HEK293 (cell line): ENCODE measurements around the gene PUM1.
"Not testable (repeated sequence)": the region's sequence is repeated elsewhere in the genome, so short reads cannot be mapped to it uniquely, and the experiment has no call there.

Experiments
- CTCF ChIA-PET: fragments of 350-600 bp; formaldehyde crosslinking; extraction: SDS; loops from one replicate; lab custom pipeline; 2021; ENCODE audit warnings: antibody characterized with exemption; lab: Yijun Ruan, JAX
- POLR2A ChIA-PET: fragments of 300-600 bp; formaldehyde crosslinking; extraction: SDS; loops from one replicate; lab custom pipeline; 2020; ENCODE audit warnings: antibody characterized with exemption, inconsistent platforms; lab: Yijun Ruan, JAX
- H3K27ac ChIP-seq: fragments of 200-500 bp; sonication (Bioruptor generic); 2 replicates; pipeline ENCODE4 v1.5.1; 2014; ENCODE audit warnings: low read depth, low read length, control low read depth, inconsistent platforms; ENCODE audit errors: extremely low read depth
- H3K36me3 ChIP-seq, 2 experiments: fragments of 200-500 bp in 1 of 2; sonication (Bioruptor generic) in 1 of 2; 1 replicate in 1 of 2; 2 replicates in 1 of 2; pipeline ENCODE4 v1.5.1; 2014 to 2017; ENCODE audit warnings: inconsistent platforms in 2 of 2, low read length in 2 of 2; ENCODE audit not compliant: control insufficient read depth in 2 of 2, insufficient read depth in 1 of 2
- H3K4me1 ChIP-seq: fragments of 200-500 bp; sonication (Bioruptor generic); 2 replicates; pipeline ENCODE4 v1.5.1; 2014; ENCODE audit warnings: mild to moderate bottlenecking, low read length, inconsistent platforms; ENCODE audit not compliant: control insufficient read depth, insufficient read depth
- H3K4me3 ChIP-seq: 2 replicates; pipeline ENCODE4 v1.5.1; 2011; ENCODE audit warnings: low read depth, mild to moderate bottlenecking, control low read depth, low read length, moderate library complexity
- H3K9me3 ChIP-seq: fragments of 200-500 bp; sonication (Bioruptor generic); 2 replicates; pipeline ENCODE4 v1.5.1; 2014; ENCODE audit warnings: low read depth, low read length, inconsistent platforms; ENCODE audit not compliant: control insufficient read depth, insufficient read depth
- AEBP2 ChIP-seq: fragments of 450-650 bp; formaldehyde crosslinking; IDR thresholded peaks from 2 replicates; pipeline ENCODE4 v1.5.1; 2016; ENCODE audit warnings: missing biosample characterization, missing genetic modification characterization, borderline replicate concordance
- BCL11A ChIP-seq: fragments of 450-650 bp; formaldehyde crosslinking; IDR thresholded peaks from 2 replicates; pipeline ENCODE4 v1.5.1; 2016; ENCODE audit warnings: low read depth, missing biosample characterization, missing genetic modification characterization
- FEZF1 ChIP-seq: fragments of 450-650 bp; formaldehyde crosslinking; IDR thresholded peaks from 2 replicates; pipeline ENCODE4 v1.5.1; 2016; ENCODE audit warnings: missing biosample characterization, missing genetic modification characterization
- MEIS1 ChIP-seq: sonication (generic); formaldehyde crosslinking; IDR thresholded peaks from 2 replicates; pipeline ENCODE4 v1.8.1; 2022; ENCODE audit warnings: missing genetic modification reagents, mild to moderate bottlenecking, borderline replicate concordance
- SCRT1 ChIP-seq: fragments of 450-650 bp; formaldehyde crosslinking; IDR thresholded peaks from 2 replicates; pipeline ENCODE4 v1.5.1; 2016; ENCODE audit warnings: missing biosample characterization, missing genetic modification characterization, borderline replicate concordance
- TSHZ1 ChIP-seq: fragments of 450-650 bp; formaldehyde crosslinking; IDR thresholded peaks from 2 replicates; pipeline ENCODE4 v1.5.1; 2016; ENCODE audit warnings: missing biosample characterization, missing genetic modification characterization, borderline replicate concordance
- ZBTB26 ChIP-seq: fragments of 450-650 bp; formaldehyde crosslinking; optimal IDR thresholded peaks from 2 replicates; pipeline ENCODE3; 2016; ENCODE audit warnings: missing biosample characterization, mild to moderate bottlenecking, missing genetic modification characterization
- ZFP69B ChIP-seq: fragments of 450-650 bp; formaldehyde crosslinking; IDR thresholded peaks from 2 replicates; pipeline ENCODE4 v1.5.1; 2016; ENCODE audit warnings: missing biosample characterization, missing genetic modification characterization
- ZNF121 ChIP-seq: fragments of 450-650 bp; formaldehyde crosslinking; IDR thresholded peaks from 2 replicates; pipeline ENCODE4 v1.5.1; 2016; ENCODE audit warnings: missing biosample characterization, missing genetic modification characterization
- ZNF26 ChIP-seq: fragments of 450-650 bp; formaldehyde crosslinking; IDR thresholded peaks from 2 replicates; pipeline ENCODE4 v1.5.1; 2016; ENCODE audit warnings: missing biosample characterization, missing genetic modification characterization
- ZNF335 ChIP-seq: fragments of 450-650 bp; formaldehyde crosslinking; conservative IDR thresholded peaks from 2 replicates; pipeline ENCODE4 v1.5.1; 2016; ENCODE audit warnings: missing biosample characterization, missing genetic modification characterization
- ZNF544 ChIP-seq: fragments of 450-650 bp; formaldehyde crosslinking; IDR thresholded peaks from 2 replicates; pipeline ENCODE4 v1.5.0; 2017; ENCODE audit warnings: missing biosample characterization, missing genetic modification characterization
- ZNF664 ChIP-seq: fragments of 450-650 bp; formaldehyde crosslinking; IDR thresholded peaks from 2 replicates; pipeline ENCODE4 v1.5.1; 2016; ENCODE audit warnings: missing biosample characterization, missing genetic modification characterization
- ZNF692 ChIP-seq: fragments of 450-650 bp; formaldehyde crosslinking; IDR thresholded peaks from 2 replicates; pipeline ENCODE4 v1.5.1; 2016; ENCODE audit warnings: missing biosample characterization, missing genetic modification characterization
- ZNF704 ChIP-seq: fragments of 450-650 bp; formaldehyde crosslinking; IDR thresholded peaks from 2 replicates; pipeline ENCODE4 v1.5.1; 2016; ENCODE audit warnings: missing biosample characterization, missing genetic modification characterization
- ZNF776 ChIP-seq: fragments of 450-650 bp; formaldehyde crosslinking; IDR thresholded peaks from 2 replicates; pipeline ENCODE4 v1.5.0; 2017; ENCODE audit warnings: missing biosample characterization, missing genetic modification characterization, borderline replicate concordance
- ZSCAN18 ChIP-seq: fragments of 450-650 bp; formaldehyde crosslinking; IDR thresholded peaks from 2 replicates; pipeline ENCODE4 v1.5.1; 2016; ENCODE audit warnings: missing biosample characterization, missing genetic modification characterization
- ZSCAN23 ChIP-seq: fragments of 450-650 bp; formaldehyde crosslinking; IDR thresholded peaks from 2 replicates; pipeline ENCODE4 v1.5.1; 2016; ENCODE audit warnings: missing biosample characterization, missing genetic modification characterization

Gene PUM1

GRCh38 chr1:30948813-30949486, 116.6 kb downstream of the PUM1 start:
- H3K9me3 ChIP-seq, H3K27ac ChIP-seq, POLR2A ChIA-PET, H3K4me3 ChIP-seq, H3K4me1 ChIP-seq, CTCF ChIA-PET: not testable (repeated sequence)
- H3K36me3 ChIP-seq: peaks cover 48 to 92% of the 10 kb centered on the region in 2 experiments

GRCh38 chr1:30948278-30948677, 117.2 kb downstream of the PUM1 start:
- CTCF ChIA-PET: no interaction called here
- H3K4me1 ChIP-seq: no peaks in the 10 kb centered on the region
- H3K36me3 ChIP-seq: peaks cover 44 to 92% of the 10 kb centered on the region in 2 experiments
- no peaks in the 10 kb centered on the region for H3K9me3 ChIP-seq
- no peak overlapping the region for H3K27ac ChIP-seq
- TF ChIP-seq BCL11A (tag by site-specific recombination) (no peak), ZSCAN23 (tag by site-specific recombination) (no peak), SCRT1 (tag by site-specific recombination) (no peak), ZNF121 (tag by site-specific recombination) (no peak), ZNF692 (tag by site-specific recombination) (no peak), ZNF704 (tag by site-specific recombination) (no peak), ZSCAN18 (no peak), ZBTB26 (tag by site-specific recombination) (no peak)
- H3K4me3 ChIP-seq: no peak overlapping the region
- POLR2A ChIA-PET: no interaction called here

- ChIA-PET POLR2A (no interaction called here), CTCF (interaction anchor here (1.7 kb wide), 1 partner anchor 18 kb away, joined by 5 read pairs; no protein-coding TSS in a partner anchor)
- H3K9me3 ChIP-seq: no peaks in the 10 kb centered on the region
- no peak overlapping the region for H3K4me3 ChIP-seq
- H3K36me3 ChIP-seq: peaks cover 35 to 92% of the 10 kb centered on the region in 2 experiments
- H3K27ac ChIP-seq: no peak overlapping the region
- H3K4me1 ChIP-seq: no peaks in the 10 kb centered on the region
- TF ChIP-seq ZNF335 (tag by site-specific recombination): no peak
- no peak for TF ChIP-seq MEIS1 (CRISPR knock-in tag)
- no peak for TF ChIP-seq FEZF1
- no peak for TF ChIP-seq ZNF776 (tag by site-specific recombination)
- no peak for TF ChIP-seq ZNF26 (tag by site-specific recombination)
- no peak for TF ChIP-seq ZNF664 (tag by site-specific recombination)
- TF ChIP-seq AEBP2 (tag by site-specific recombination): no peak
- no peak for TF ChIP-seq TSHZ1 (tag by site-specific recombination)
- no peak for TF ChIP-seq ZNF544
- TF ChIP-seq ZFP69B (tag by site-specific recombination): no peak
These were observed 118.3 kb downstream of the PUM1 start for GRCh38 chr1:30947212-30947611.
